ENCODE results near the gene UNC5C. TPM values are rescaled to one million over a fixed set of nuclear protein-coding genes. Genes with fewer than 3 reads are reported as not detected.
A peak's percentile ranks its signal among the peaks of the same experiment; 100 is the strongest.

The UNC5C gene
- polyA plus RNA-seq, 1 of the 3 experiments (the other 2 are of a cell fraction): 3.3 TPM

DNA sequence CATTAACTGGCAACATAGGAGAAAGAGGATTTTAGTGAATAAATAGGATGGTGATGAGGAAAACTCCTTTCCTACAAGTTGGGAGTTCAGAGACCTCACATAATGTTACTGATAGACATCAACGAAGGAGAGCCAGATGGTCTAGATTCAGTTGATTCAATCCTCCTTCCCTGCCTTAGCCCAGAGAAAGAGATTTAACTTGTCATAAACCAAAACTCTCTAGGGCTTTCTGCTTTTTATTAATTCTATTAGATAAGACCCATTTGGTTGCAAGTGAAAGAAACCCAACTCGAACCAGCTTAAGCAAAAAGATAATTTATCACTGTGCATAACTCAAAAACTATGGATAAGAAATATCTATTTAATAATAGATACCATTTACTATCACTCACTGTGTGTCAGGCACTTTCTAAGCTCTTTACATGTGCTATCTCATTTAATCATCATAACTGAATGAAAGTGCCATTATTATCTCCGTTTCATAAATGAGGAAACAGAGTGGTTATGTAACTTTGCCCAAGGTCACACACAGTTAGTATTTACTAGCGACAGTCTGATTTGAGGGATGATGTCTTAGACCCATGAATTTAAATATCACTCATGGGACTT, 4.3 kb upstream of the UNC5C start:
- Histone ChIP-seq H3K79me2 (ENCODE audit: insufficient read depth) (peaks cover 1% of the 10 kb centered on the region; the same call in 1 of the 2 replicates), H3K9me2 (no peaks in the 10 kb centered on the region), H3K9ac (no peak overlapping the region), H2AFZ (ENCODE audit: low read depth) (no peak overlapping the region), H3K36me3 (replicated peaks in 1 of 2; ENCODE audit: control insufficient read depth in 1 of 2, insufficient read depth in 2 of 2, low read length in 1 of 2) (no peaks in the 10 kb centered on the region), H3K9me3 (no peaks in the 10 kb centered on the region), H3K4me2 (no peak overlapping the region), H3K4me1 (ENCODE audit: control insufficient read depth in 1 of 2, insufficient read depth in 2 of 2, low read depth in 1 of 2, low read length in 1 of 2) (peaks cover 0 to 13% of the 10 kb centered on the region in 2 experiments; a peak in 3 of 4 replicates), H3F3A (replicated peaks; ENCODE audit: insufficient read depth) (no peaks in the 10 kb centered on the region), H4K20me1 (ENCODE audit: insufficient read depth) (no peaks in the 10 kb centered on the region), H3K27ac (ENCODE audit: low read depth in 2 of 2, low read length in 1 of 2) (peak overlapping the region in 1 of 2 experiments; percentile 55; a peak in 2 of 4 replicates), H3K27me3 (ENCODE audit: insufficient read depth) (no peaks in the 10 kb centered on the region), H3K4me3 (ENCODE audit: low read depth in 2 of 2, low read length in 1 of 2) (no peak overlapping the region)
- no peak for TF ChIP-seq RXRA (IDR thresholded peaks at IDR 0.05; ENCODE audit: borderline replicate concordance, low read depth)
- TF ChIP-seq ELF1 (IDR thresholded peaks at IDR 0.05): no peak
- TF ChIP-seq EP300 (IDR thresholded peaks at IDR 0.05; ENCODE audit: borderline replicate concordance in 1 of 2, low read depth in 1 of 2, low read length in 1 of 2): peak in 1 of 2 experiments; percentile 72; a peak in 1 of 4 replicates
- TF ChIP-seq FOSL2 (IDR thresholded peaks at IDR 0.05; ENCODE audit: borderline replicate concordance, low read depth): no peak
- peak; percentile 9; the same call in 1 of the 2 replicates for TF ChIP-seq TCF12 (IDR thresholded peaks at IDR 0.05)
- peak; percentile 57; the same call in 1 of the 2 replicates for TF ChIP-seq RCOR1 (IDR thresholded peaks at IDR 0.05; ENCODE audit: low read length)
- peak; percentile 17; the same call in 1 of the 2 replicates for TF ChIP-seq GATA2 (CRISPR knock-in tag; IDR thresholded peaks at IDR 0.05)
- ChIA-PET CTCF (interaction anchor here (0.9 kb wide), 1 partner anchor 55 kb away, joined by 3 read pairs; no protein-coding TSS in a partner anchor), POLR2A (no interaction called here)
- 42% methylated on average over 4 of the region's 4 CpGs for WGBS (ENCODE audit: low lambda C conversion rate)
- no peak for DNase-seq

DNA sequence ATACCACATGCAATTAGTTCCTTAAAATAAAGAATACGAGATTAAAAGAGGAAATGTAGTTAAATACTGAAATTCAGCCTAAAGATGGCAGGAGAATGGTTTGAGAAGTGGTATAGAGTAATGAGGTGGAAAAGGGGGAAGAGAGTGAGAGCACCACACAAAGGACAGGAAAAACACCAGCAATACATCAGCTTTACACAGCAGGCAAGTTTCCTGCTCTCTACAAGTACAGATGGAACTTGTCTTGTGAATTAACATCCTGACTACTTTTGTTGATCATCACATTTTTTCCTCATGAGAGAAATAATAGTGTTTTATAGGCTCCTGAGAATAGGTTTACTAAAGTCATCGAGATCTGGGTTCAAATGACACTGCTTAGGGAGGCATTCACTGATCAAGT, 2.9 kb upstream of the UNC5C start:
- peaks cover 0 to 13% of the 10 kb centered on the region in 2 experiments; a peak in 3 of 4 replicates for H3K4me1 ChIP-seq (ENCODE audit: control insufficient read depth in 1 of 2, insufficient read depth in 2 of 2, low read depth in 1 of 2, low read length in 1 of 2)
- no peak overlapping the region for H3K9ac ChIP-seq
- no peak for DNase-seq
- 80% methylated on average over 2 of the region's 2 CpGs for WGBS (ENCODE audit: low lambda C conversion rate)
- no peaks in the 10 kb centered on the region for H3K27me3 ChIP-seq (ENCODE audit: insufficient read depth)
- no peaks in the 10 kb centered on the region for H3F3A ChIP-seq (replicated peaks; ENCODE audit: insufficient read depth)
- no peaks in the 10 kb centered on the region for H3K9me2 ChIP-seq
- TF ChIP-seq TEAD4 (IDR thresholded peaks at IDR 0.05; ENCODE audit: borderline replicate concordance, insufficient read depth): no peak
- peak; percentile 29; the same call in 1 of the 2 replicates for TF ChIP-seq RAD21 (IDR thresholded peaks at IDR 0.05; ENCODE audit: low read length)
- no peak for TF ChIP-seq EP300 (IDR thresholded peaks at IDR 0.05; ENCODE audit: borderline replicate concordance in 1 of 2, low read depth in 1 of 2, low read length in 1 of 2)
- no peak for TF ChIP-seq TCF12 (IDR thresholded peaks at IDR 0.05)
- peaks cover 10% of the 10 kb centered on the region for H3K79me2 ChIP-seq (ENCODE audit: insufficient read depth)
- no peak overlapping the region; a peak in 1 of 4 replicates for H3K4me3 ChIP-seq (ENCODE audit: low read depth in 2 of 2, low read length in 1 of 2)
- no peak overlapping the region for H3K4me2 ChIP-seq
- H2AFZ ChIP-seq (ENCODE audit: low read depth): no peak overlapping the region
- H3K9me3 ChIP-seq: no peaks in the 10 kb centered on the region
- H3K27ac ChIP-seq (ENCODE audit: low read depth in 2 of 2, low read length in 1 of 2): peak overlapping the region in 1 of 2 experiments; percentile 98; a peak in 2 of 4 replicates
- POLR2A ChIA-PET: interaction anchor here (0.8 kb wide), 1 partner anchor 35 kb away, joined by 3 read pairs; no protein-coding TSS in a partner anchor
- CTCF ChIA-PET: interaction anchor here (0.8 to 1.3 kb wide), 5 partner anchors 28 to 1028 kb away, joined by 3 read pairs; no protein-coding TSS in a partner anchor
- H4K20me1 ChIP-seq (ENCODE audit: insufficient read depth): no peaks in the 10 kb centered on the region
- H3K36me3 ChIP-seq (replicated peaks in 1 of 2; ENCODE audit: control insufficient read depth in 1 of 2, insufficient read depth in 2 of 2, low read length in 1 of 2): no peaks in the 10 kb centered on the region
